Stimulated activated CD4-positive, alpha-beta T cell treated with anti-CD3 and anti-CD28 coated beads, Interleukin-2, amount 100 ng/mL, for 48 hours (primary cell): Measurements from ENCODE around the gene CREB3L1.
A peak's percentile ranks its signal among the peaks of the same experiment; 100 is the strongest.

Experiments used
- DNase-seq, 2 donors: peaks; one replicate each; pipeline ENCODE4 v3.0.0-alpha.2; 2020

The CREB3L1 gene

DNA sequence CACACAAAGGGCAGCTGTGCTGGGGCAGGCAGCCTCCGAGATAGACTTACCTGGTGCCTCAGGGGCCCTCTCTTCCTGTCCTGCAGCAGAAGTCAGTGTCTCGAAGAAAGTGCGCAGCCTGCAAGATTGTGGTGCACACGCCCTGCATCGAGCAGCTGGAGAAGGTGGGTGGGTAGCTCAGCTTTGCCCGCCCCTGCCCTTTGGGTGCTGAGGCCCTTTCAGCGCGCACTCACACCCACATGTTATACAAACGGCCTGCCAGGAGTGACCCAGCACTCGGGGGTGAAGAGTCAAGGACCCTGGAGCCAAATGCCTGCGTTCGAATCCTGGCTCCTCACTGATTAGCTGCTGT lies 90.4 kb downstream of the CREB3L1 start:
- DNase-seq = no peak

DNA sequence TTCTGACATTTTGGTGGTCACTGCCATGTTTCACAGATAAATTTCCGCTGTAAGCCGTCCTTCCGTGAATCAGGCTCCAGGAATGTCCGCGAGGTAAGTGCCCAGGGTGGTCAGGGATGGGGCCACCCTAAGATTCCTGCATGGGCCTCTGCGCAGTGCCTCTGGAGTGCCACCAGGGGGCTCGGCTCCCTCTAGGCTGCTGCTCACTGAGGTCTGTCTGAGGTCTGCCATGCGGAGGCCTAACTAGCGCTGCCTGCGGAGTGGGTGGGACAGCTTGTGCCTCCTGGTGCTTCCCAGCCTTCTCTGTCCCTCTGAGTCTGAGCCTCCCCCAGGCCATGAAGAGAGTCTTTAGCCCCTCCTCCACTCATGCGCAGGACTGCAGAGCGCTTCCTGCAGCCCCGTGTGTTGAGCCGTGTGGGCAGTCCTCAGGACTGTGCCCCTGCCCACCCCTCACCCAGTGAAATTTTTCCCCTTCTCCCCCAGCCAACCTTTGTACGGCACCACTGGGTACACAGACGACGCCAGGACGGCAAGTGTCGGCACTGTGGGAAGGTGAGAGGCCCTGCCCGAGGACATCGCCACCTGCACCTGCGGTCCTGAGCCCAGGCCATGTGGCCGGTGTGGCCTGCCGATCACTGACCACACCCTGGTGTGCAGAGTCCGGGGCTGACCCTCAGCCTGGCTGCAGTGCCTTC lies 92.1 kb downstream of the CREB3L1 start:
- DNase-seq = peak; percentile 58 to 65

DNA sequence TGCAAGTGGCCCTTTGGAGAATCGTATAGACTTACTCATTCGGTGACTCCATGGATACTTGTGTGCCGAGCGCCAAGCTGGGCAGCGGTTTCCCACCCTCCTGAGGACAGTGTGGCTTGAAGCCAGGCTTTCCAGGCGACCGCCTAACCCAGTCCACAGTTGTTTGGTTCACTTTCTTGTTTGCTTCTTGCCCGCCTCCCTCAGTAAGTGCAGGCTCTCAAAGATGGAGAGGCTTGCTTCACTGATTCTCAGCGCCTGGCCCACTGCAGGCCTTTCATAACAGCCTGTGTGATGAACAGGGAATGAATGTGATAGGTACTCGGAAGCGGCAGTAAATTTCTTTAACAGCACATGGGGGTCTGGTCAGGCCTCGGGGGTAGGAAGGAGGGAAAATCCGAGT lies 92.8 kb downstream of the CREB3L1 start:
- DNase-seq = no peak
